Measurements from ENCODE around the gene HIVEP3.

HIVEP3 gene

DNA sequence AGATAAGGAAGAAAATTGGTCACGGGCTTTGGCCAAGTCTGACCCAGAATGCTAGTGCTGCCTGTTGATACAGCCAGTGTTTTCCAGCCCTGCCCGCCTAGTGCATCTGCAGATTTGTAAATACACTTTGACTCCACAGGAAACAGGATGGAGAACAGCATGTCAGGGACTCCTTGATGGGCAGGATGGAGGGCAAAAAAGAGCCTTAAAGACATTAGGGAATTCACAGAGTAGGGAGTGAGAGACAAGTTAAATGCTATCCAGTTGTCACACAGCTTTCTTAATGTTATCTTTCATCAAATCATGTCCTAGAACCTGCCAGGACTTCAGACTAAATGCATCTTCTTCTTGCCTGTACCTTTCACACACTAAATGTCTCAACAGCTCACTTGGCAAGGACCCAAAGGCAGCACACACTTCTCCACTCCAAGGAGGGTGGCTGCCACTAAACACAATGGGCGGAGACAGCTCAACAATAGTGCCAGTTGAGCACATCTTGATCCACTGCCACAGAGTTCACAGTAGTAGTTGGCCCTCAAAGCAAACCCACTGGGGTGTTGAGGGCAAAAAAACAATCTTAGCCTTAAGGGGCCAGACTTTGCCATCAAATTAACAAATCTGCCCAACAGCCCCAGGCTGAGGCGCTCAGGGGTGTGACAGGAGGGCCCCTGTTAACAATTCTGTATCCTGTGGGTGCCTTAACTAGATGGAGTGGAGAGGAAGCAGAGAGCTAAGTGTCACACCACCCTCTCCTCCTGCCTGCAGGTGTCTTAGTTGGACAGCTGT is 2.7 kb downstream of the HIVEP3 start:
- peak; percentile 43 for FAIRE-seq
- DNase-seq (ENCODE audit: insufficient read length, low spot score) = no peak
- TF ChIP-seq POU2F2 (IDR thresholded peaks at IDR 0.05; ENCODE audit: low read depth, low read length) = no peak
- no peak for TF ChIP-seq SPI1 (IDR thresholded peaks at IDR 0.05; ENCODE audit: low read depth, low read length)

- TF ChIP-seq POLR2AphosphoS5 (IDR thresholded peaks at IDR 0.05; ENCODE audit: low read depth, low read length) (no peak), SPI1 (IDR thresholded peaks at IDR 0.05; ENCODE audit: low read depth, low read length) (no peak), PAX5 (IDR thresholded peaks at IDR 0.05; ENCODE audit: insufficient read depth, low read length, severe bottlenecking) (no peak), TAF1 (IDR thresholded peaks at IDR 0.05; ENCODE audit: low read depth, low read length) (no peak), POU2F2 (IDR thresholded peaks at IDR 0.05; ENCODE audit: low read depth, low read length) (no peak), POLR2A (IDR thresholded peaks at IDR 0.05; ENCODE audit: low read depth, low read length) (no peak)
- DNase-seq (ENCODE audit: insufficient read length, low spot score) (no peak), FAIRE-seq (peak; percentile 28)
Observed at GRCh38 chr1:41914516-41914915, 4.2 kb downstream of the HIVEP3 start.

- FAIRE-seq = no peak
- DNase-seq (ENCODE audit: insufficient read length, low spot score) = no peak
Observed at GRCh38 chr1:41913014-41913413, 5.7 kb downstream of the HIVEP3 start.

GRCh38 chr1:41908288-41908895 is 10.3 kb downstream of the HIVEP3 start:
- FAIRE-seq (no peak), DNase-seq (ENCODE audit: insufficient read length, low spot score) (no peak)
- no peak for TF ChIP-seq SPI1 (IDR thresholded peaks at IDR 0.05; ENCODE audit: low read depth, low read length)
- TF ChIP-seq POLR2A (IDR thresholded peaks at IDR 0.05; ENCODE audit: low read depth, low read length) = no peak
- TF ChIP-seq POU2F2 (IDR thresholded peaks at IDR 0.05; ENCODE audit: low read depth, low read length) = no peak
- TF ChIP-seq POLR2AphosphoS5 (IDR thresholded peaks at IDR 0.05; ENCODE audit: low read depth, low read length) = no peak
- TF ChIP-seq PAX5 (IDR thresholded peaks at IDR 0.05; ENCODE audit: insufficient read depth, low read length, severe bottlenecking) = no peak
- TF ChIP-seq TAF1 (IDR thresholded peaks at IDR 0.05; ENCODE audit: low read depth, low read length) = no peak

More at GRCh38 chr1:41913014-41913413, 5.7 kb downstream of the HIVEP3 start:
- TF ChIP-seq POLR2AphosphoS5 (IDR thresholded peaks at IDR 0.05; ENCODE audit: low read depth, low read length) (no peak), TAF1 (IDR thresholded peaks at IDR 0.05; ENCODE audit: low read depth, low read length) (no peak), SPI1 (IDR thresholded peaks at IDR 0.05; ENCODE audit: low read depth, low read length) (no peak), POLR2A (IDR thresholded peaks at IDR 0.05; ENCODE audit: low read depth, low read length) (no peak), PAX5 (IDR thresholded peaks at IDR 0.05; ENCODE audit: insufficient read depth, low read length, severe bottlenecking) (no peak), POU2F2 (IDR thresholded peaks at IDR 0.05; ENCODE audit: low read depth, low read length) (no peak)

DNA sequence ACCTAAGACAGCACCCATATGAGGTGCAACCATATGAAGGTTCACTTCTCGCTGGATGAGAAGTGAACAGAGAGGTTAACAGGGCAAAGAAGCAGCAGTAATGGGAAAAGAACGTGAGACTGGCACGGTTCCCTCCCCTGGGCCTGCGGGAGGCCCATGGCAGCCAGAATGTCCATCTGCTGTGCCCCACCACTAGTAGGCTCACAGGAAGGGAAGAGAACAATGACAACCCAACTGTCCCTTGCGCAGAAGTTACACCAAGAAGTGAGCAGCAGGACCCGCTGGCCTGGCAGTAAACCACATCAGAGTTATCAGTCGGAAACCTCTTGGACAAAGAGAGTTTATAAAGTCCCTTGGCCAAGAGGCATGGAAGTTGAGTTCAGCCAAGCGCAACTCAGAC is 11.3 kb downstream of the HIVEP3 start:
- FAIRE-seq = no peak
- TF ChIP-seq POLR2AphosphoS5 (IDR thresholded peaks at IDR 0.05; ENCODE audit: low read depth, low read length) (no peak), POU2F2 (IDR thresholded peaks at IDR 0.05; ENCODE audit: low read depth, low read length) (no peak), TAF1 (IDR thresholded peaks at IDR 0.05; ENCODE audit: low read depth, low read length) (no peak), SPI1 (IDR thresholded peaks at IDR 0.05; ENCODE audit: low read depth, low read length) (no peak), POLR2A (IDR thresholded peaks at IDR 0.05; ENCODE audit: low read depth, low read length) (no peak), PAX5 (IDR thresholded peaks at IDR 0.05; ENCODE audit: insufficient read depth, low read length, severe bottlenecking) (no peak)
- no peak for DNase-seq (ENCODE audit: insufficient read length, low spot score)

DNA sequence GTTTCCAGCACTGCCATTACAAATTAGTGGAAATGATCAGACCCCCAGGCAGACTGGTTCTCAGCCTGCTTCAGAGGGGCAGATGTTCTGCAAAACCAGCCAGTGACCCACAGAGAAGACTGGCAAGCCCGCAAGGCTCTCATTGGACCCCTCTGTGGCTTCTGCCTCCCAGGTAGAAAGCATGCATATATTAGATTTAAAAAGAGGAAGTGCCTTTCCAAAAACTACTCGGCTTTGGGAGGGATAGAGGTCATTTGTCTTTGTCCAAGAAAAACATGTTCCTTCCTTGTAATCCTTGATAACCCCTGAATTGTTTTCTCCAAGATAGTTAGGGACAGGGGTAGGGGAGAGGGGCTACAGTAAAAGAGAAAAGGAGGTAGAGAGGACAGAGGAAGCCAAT is 11.8 kb downstream of the HIVEP3 start:
- TF ChIP-seq POU2F2 (IDR thresholded peaks at IDR 0.05; ENCODE audit: low read depth, low read length) = no peak; the same call in 1 of the 2 replicates
- TF ChIP-seq TAF1 (IDR thresholded peaks at IDR 0.05; ENCODE audit: low read depth, low read length) = no peak
- TF ChIP-seq SPI1 (IDR thresholded peaks at IDR 0.05; ENCODE audit: low read depth, low read length) = peak; percentile 93
- TF ChIP-seq PAX5 (IDR thresholded peaks at IDR 0.05; ENCODE audit: insufficient read depth, low read length, severe bottlenecking) = no peak
- DNase-seq (ENCODE audit: insufficient read length, low spot score) (no peak), FAIRE-seq (no peak)

- TF ChIP-seq POLR2A (IDR thresholded peaks at IDR 0.05; ENCODE audit: low read depth, low read length) = no peak
- TF ChIP-seq PAX5 (IDR thresholded peaks at IDR 0.05; ENCODE audit: insufficient read depth, low read length, severe bottlenecking) = no peak
- TF ChIP-seq POLR2AphosphoS5 (IDR thresholded peaks at IDR 0.05; ENCODE audit: low read depth, low read length) = no peak
- no peak for TF ChIP-seq TAF1 (IDR thresholded peaks at IDR 0.05; ENCODE audit: low read depth, low read length)
- no peak for TF ChIP-seq SPI1 (IDR thresholded peaks at IDR 0.05; ENCODE audit: low read depth, low read length)
- no peak for TF ChIP-seq POU2F2 (IDR thresholded peaks at IDR 0.05; ENCODE audit: low read depth, low read length)
- DNase-seq (ENCODE audit: insufficient read length, low spot score) (no peak), FAIRE-seq (no peak)
Observed at GRCh38 chr1:41905093-41905675, 13.5 kb downstream of the HIVEP3 start.

DNA sequence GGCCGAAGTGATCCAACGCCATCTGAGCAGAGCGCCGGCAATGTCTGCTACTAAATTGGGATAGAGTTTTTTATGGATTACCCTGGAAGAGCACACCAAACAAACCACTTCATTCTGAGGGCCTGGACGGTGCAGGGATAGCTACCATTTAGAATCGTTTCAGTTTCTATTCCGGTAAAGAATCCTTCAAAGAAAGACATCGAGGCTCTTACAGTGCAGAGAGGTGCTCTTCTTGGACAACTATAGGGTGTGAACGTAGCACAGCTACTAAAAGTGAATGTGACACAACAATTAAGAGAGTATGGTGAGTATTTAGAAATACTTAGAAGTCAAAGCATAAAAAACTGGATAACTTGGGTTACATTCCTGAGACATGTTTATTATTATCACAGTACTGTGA is 16.1 kb downstream of the HIVEP3 start:
- DNase-seq (ENCODE audit: insufficient read length, low spot score) (no peak), FAIRE-seq (no peak)
- TF ChIP-seq SPI1 (IDR thresholded peaks at IDR 0.05; ENCODE audit: low read depth, low read length) = no peak
- no peak for TF ChIP-seq POLR2A (IDR thresholded peaks at IDR 0.05; ENCODE audit: low read depth, low read length)
- TF ChIP-seq POU2F2 (IDR thresholded peaks at IDR 0.05; ENCODE audit: low read depth, low read length) = no peak
- TF ChIP-seq POLR2AphosphoS5 (IDR thresholded peaks at IDR 0.05; ENCODE audit: low read depth, low read length) = no peak
- TF ChIP-seq TAF1 (IDR thresholded peaks at IDR 0.05; ENCODE audit: low read depth, low read length) = no peak
- no peak for TF ChIP-seq PAX5 (IDR thresholded peaks at IDR 0.05; ENCODE audit: insufficient read depth, low read length, severe bottlenecking)

GRCh38 chr1:41902159-41902577 is 16.6 kb downstream of the HIVEP3 start:
- FAIRE-seq (no peak), DNase-seq (ENCODE audit: insufficient read length, low spot score) (no peak)
- TF ChIP-seq TAF1 (IDR thresholded peaks at IDR 0.05; ENCODE audit: low read depth, low read length) (no peak), POLR2AphosphoS5 (IDR thresholded peaks at IDR 0.05; ENCODE audit: low read depth, low read length) (no peak), SPI1 (IDR thresholded peaks at IDR 0.05; ENCODE audit: low read depth, low read length) (no peak), PAX5 (IDR thresholded peaks at IDR 0.05; ENCODE audit: insufficient read depth, low read length, severe bottlenecking) (no peak), POU2F2 (IDR thresholded peaks at IDR 0.05; ENCODE audit: low read depth, low read length) (no peak), POLR2A (IDR thresholded peaks at IDR 0.05; ENCODE audit: low read depth, low read length) (no peak)

All from GM12891 (cell line).